Liver (tissue), 9 donors: ENCODE results near the gene DUS1L. TPM values are rescaled to one million over a fixed set of nuclear protein-coding genes. Genes with fewer than 3 reads are reported as not detected.

ENCODE experiments used
- DNase-seq: peaks from one replicate; pipeline ENCODE4 v3.0.0-alpha.2; 2017; ENCODE audit warnings: low spot score
- H3K27ac ChIP-seq, 2 donors: one replicate each; pipeline ENCODE4 v1.7.0; 2013; ENCODE audit warnings: inconsistent platforms in 2 of 2, low read length in 2 of 2, control low read depth in 1 of 2, low read depth in 1 of 2, mild to moderate bottlenecking in 1 of 2
- H3K27me3 ChIP-seq, 4 donors: one replicate each; pipeline versions ENCODE4 v1.6.1 to v1.7.0; 2013; ENCODE audit warnings: low read length in 3 of 4, inconsistent platforms in 1 of 4, mild to moderate bottlenecking in 1 of 4, moderate library complexity in 1 of 4; ENCODE audit not compliant: control insufficient read depth in 4 of 4, insufficient read depth in 4 of 4
- H3K36me3 ChIP-seq, 4 donors: one replicate each; pipeline versions ENCODE4 v1.6.1 to v1.7.0; 2013; ENCODE audit warnings: low read length in 3 of 4, mild to moderate bottlenecking in 3 of 4, low read depth in 1 of 4, moderate library complexity in 1 of 4; ENCODE audit not compliant: control insufficient read depth in 4 of 4, insufficient read depth in 3 of 4
- H3K4me1 ChIP-seq, 4 donors: one replicate each; pipeline versions ENCODE4 v1.6.1 to v1.7.0; 2013; ENCODE audit warnings: low read length in 3 of 4, mild to moderate bottlenecking in 3 of 4, moderate library complexity in 1 of 4; ENCODE audit not compliant: control insufficient read depth in 4 of 4, insufficient read depth in 4 of 4
- H3K4me3 ChIP-seq, 3 donors: one replicate each; pipeline versions ENCODE4 v1.6.1 to v1.7.0; 2013; ENCODE audit warnings: low read length in 3 of 3, control low read depth in 1 of 3, low read depth in 1 of 3, mild to moderate bottlenecking in 1 of 3
- H3K9ac ChIP-seq, 2 donors: one replicate each; pipeline ENCODE4 v1.7.0; 2013; ENCODE audit warnings: low read length in 2 of 2, mild to moderate bottlenecking in 2 of 2, moderate library complexity in 2 of 2, control low read depth in 1 of 2, low read depth in 1 of 2
- H3K9me3 ChIP-seq, 4 donors: one replicate each; pipeline versions ENCODE4 v1.6.1 to v1.7.0; 2013; ENCODE audit warnings: low read length in 3 of 4; ENCODE audit not compliant: control insufficient read depth in 4 of 4
- ATF3 ChIP-seq: IDR thresholded peaks from 2 replicates; pipeline ENCODE4 v1.6.1; 2016; ENCODE audit warnings: antibody characterized with exemption
- CTCF ChIP-seq: fragments of 150-350 bp; IDR thresholded peaks from 2 replicates; pipeline ENCODE4 v1.5.1; 2017; ENCODE audit warnings: improper control_type of control experiment, low read depth, low read length; ENCODE audit not compliant: missing input control
- EGR1 ChIP-seq, 2 donors: IDR thresholded peaks; 2 replicates each; pipeline ENCODE4 v1.6.1; 2016 to 2018; ENCODE audit warnings: antibody characterized with exemption in 2 of 2, low read depth in 2 of 2
- FOXA1 ChIP-seq: IDR thresholded peaks from 2 replicates; pipeline ENCODE4 v1.6.1; 2016; ENCODE audit warnings: antibody characterized with exemption
- FOXA2 ChIP-seq: IDR thresholded peaks from 2 replicates; pipeline ENCODE4 v1.6.1; 2016; ENCODE audit warnings: antibody characterized with exemption
- GABPA ChIP-seq, 2 donors: IDR thresholded peaks in 1 of 2; conservative IDR thresholded peaks in 1 of 2; 2 replicates each; pipeline ENCODE4 v1.6.1; 2016; ENCODE audit warnings: antibody characterized with exemption in 2 of 2, mild to moderate bottlenecking in 1 of 2, moderate library complexity in 1 of 2
- HNF4A ChIP-seq, 2 donors: conservative IDR thresholded peaks; 2 replicates each; pipeline ENCODE4 v1.6.1; 2016; ENCODE audit warnings: antibody characterized with exemption in 2 of 2, mild to moderate bottlenecking in 2 of 2
- HNF4G ChIP-seq: IDR thresholded peaks from 2 replicates; pipeline ENCODE4 v1.6.1; 2016; ENCODE audit warnings: antibody characterized with exemption
- JUND ChIP-seq, 2 donors: IDR thresholded peaks; 2 replicates each; pipeline ENCODE4 v1.6.1; 2016; ENCODE audit warnings: antibody characterized with exemption in 2 of 2
- MAX ChIP-seq: IDR thresholded peaks from 2 replicates; pipeline ENCODE4 v1.6.1; 2016; ENCODE audit warnings: antibody characterized with exemption
- NR2F2 ChIP-seq: IDR thresholded peaks from 2 replicates; pipeline ENCODE4 v1.6.1; 2016; ENCODE audit warnings: antibody characterized with exemption
- RAD21 ChIP-seq, 2 donors: IDR thresholded peaks; 2 replicates each; pipeline ENCODE4 v1.6.1; 2016; ENCODE audit warnings: antibody characterized with exemption in 2 of 2, mild to moderate bottlenecking in 2 of 2
- RXRA ChIP-seq, 2 donors: IDR thresholded peaks; 2 replicates each; pipeline ENCODE4 v1.6.1; 2017 to 2018; ENCODE audit warnings: antibody characterized with exemption in 2 of 2, mild to moderate bottlenecking in 1 of 2
- SP1 ChIP-seq: IDR thresholded peaks from 2 replicates; pipeline ENCODE4 v1.6.1; 2018; ENCODE audit warnings: antibody characterized with exemption, mild to moderate bottlenecking
- TAF1 ChIP-seq: conservative IDR thresholded peaks from 2 replicates; pipeline ENCODE4 v1.6.1; 2016; ENCODE audit warnings: antibody characterized with exemption, mild to moderate bottlenecking
- YY1 ChIP-seq: IDR thresholded peaks from 2 replicates; pipeline ENCODE4 v1.6.1; 2016; ENCODE audit warnings: antibody characterized with exemption, mild to moderate bottlenecking
- ZBTB33 ChIP-seq: IDR thresholded peaks from 2 replicates; pipeline ENCODE4 v1.6.1; 2016; ENCODE audit warnings: antibody characterized with exemption
- WGBS: extraction: QIAGEN DNeasy Blood & Tissue Kit; methylation state at CpG from one replicate; pipeline ENCODE4 v1.1.7; 2013; 5-methylcytosine and 5-hydroxymethylcytosine counted together
- polyA plus RNA-seq, 2 donors: library from polyadenylated mRNA; stranded (reverse) in 1 of 2; unstranded in 1 of 2; fragments of 200-250 nt in 1 of 2; fragments of >200 nt in 1 of 2; fragmentation: Nextera tagmentation in 1 of 2; extraction: Ambion mirVana in 1 of 2; gene quantifications; one replicate each; pipeline versions ENCODE4 v1.2.1 to v1.2.3, GENCODE V29; 2013 to 2015
- total RNA-seq, 2 donors: library from RNA; depleted of rRNA; stranded (reverse); fragments of >200 nt; gene quantifications; one replicate each; pipeline ENCODE4 v1.2.3, GENCODE V29; 2014
- TF ChIP-seq, protein P1 (sequence below): IDR thresholded peaks from 2 replicates; pipeline ENCODE4 v1.6.1; 2016; ENCODE audit warnings: antibody characterized with exemption, mild to moderate bottlenecking
- donor health status: healthy.
- donor health status: healthy.
- donor health status: healthy.
- donor health status: healthy.
- donor health status: healthy.

The DUS1L gene
- total and polyA plus RNA-seq, 4 donors = 40.6 to 74.7 (median 53.3) TPM

GRCh38 chr17:82073446-82073845 is 7.8 kb upstream of the DUS1L start:
- no peak for DNase-seq
- no peaks in the 10 kb centered on the region for H3K27me3 ChIP-seq
- peaks cover 0 to 3% (median 0%) of the 10 kb centered on the region in 4 donors for H3K4me1 ChIP-seq
- H3K9me3 ChIP-seq = no peaks in the 10 kb centered on the region
- H3K27ac ChIP-seq = no peak overlapping the region
- TF ChIP-seq GABPA (IDR thresholded peaks at IDR 0.05 in 1 of 2, conservative IDR thresholded peaks at IDR 0.05 in 1 of 2) (no peak), RAD21 (IDR thresholded peaks at IDR 0.05) (no peak), HNF4A (conservative IDR thresholded peaks at IDR 0.05) (no peak), ZBTB33 (no peak), FOXA2 (no peak), FOXA1 (no peak), NR2F2 (no peak), RXRA (IDR thresholded peaks at IDR 0.05) (no peak), JUND (IDR thresholded peaks at IDR 0.05) (no peak), CTCF (no peak), YY1 (no peak), HNF4G (no peak), TAF1 (no peak), SP1 (no peak), EGR1 (IDR thresholded peaks at IDR 0.05; ENCODE audit: low read depth in 2 of 2) (no peak), ATF3 (no peak), MAX (no peak)
- TF ChIP-seq, protein P1, sequence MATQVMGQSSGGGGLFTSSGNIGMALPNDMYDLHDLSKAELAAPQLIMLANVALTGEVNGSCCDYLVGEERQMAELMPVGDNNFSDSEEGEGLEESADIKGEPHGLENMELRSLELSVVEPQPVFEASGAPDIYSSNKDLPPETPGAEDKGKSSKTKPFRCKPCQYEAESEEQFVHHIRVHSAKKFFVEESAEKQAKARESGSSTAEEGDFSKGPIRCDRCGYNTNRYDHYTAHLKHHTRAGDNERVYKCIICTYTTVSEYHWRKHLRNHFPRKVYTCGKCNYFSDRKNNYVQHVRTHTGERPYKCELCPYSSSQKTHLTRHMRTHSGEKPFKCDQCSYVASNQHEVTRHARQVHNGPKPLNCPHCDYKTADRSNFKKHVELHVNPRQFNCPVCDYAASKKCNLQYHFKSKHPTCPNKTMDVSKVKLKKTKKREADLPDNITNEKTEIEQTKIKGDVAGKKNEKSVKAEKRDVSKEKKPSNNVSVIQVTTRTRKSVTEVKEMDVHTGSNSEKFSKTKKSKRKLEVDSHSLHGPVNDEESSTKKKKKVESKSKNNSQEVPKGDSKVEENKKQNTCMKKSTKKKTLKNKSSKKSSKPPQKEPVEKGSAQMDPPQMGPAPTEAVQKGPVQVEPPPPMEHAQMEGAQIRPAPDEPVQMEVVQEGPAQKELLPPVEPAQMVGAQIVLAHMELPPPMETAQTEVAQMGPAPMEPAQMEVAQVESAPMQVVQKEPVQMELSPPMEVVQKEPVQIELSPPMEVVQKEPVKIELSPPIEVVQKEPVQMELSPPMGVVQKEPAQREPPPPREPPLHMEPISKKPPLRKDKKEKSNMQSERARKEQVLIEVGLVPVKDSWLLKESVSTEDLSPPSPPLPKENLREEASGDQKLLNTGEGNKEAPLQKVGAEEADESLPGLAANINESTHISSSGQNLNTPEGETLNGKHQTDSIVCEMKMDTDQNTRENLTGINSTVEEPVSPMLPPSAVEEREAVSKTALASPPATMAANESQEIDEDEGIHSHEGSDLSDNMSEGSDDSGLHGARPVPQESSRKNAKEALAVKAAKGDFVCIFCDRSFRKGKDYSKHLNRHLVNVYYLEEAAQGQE = no peak
- H3K4me3 ChIP-seq = no peak overlapping the region
- WGBS = 84% methylated on average over 9 of the region's 9 CpGs
- no peak overlapping the region for H3K9ac ChIP-seq
- H3K36me3 ChIP-seq = peaks cover 0 to 3% (median 0%) of the 10 kb centered on the region in 4 donors
